Hindlimb muscle (tissue), 1 donor: ENCODE data around the gene RAB11FIP3. TPM values are rescaled to one million over a fixed set of nuclear protein-coding genes. Genes with fewer than 3 reads are reported as not detected.

Source experiments
- DNase-seq: peaks from one replicate; pipeline ENCODE4 v3.0.0-alpha.2; 2013
- polyA plus RNA-seq: library from polyadenylated mRNA; unstranded; fragments of 120-200 nt; gene quantifications from one replicate; pipeline ENCODE4 v1.2.1, GENCODE V29; 2013; ENCODE audit not compliant: insufficient read length

RAB11FIP3 gene
- polyA plus RNA-seq, 1 donor, result 30.0 TPM

DNA sequence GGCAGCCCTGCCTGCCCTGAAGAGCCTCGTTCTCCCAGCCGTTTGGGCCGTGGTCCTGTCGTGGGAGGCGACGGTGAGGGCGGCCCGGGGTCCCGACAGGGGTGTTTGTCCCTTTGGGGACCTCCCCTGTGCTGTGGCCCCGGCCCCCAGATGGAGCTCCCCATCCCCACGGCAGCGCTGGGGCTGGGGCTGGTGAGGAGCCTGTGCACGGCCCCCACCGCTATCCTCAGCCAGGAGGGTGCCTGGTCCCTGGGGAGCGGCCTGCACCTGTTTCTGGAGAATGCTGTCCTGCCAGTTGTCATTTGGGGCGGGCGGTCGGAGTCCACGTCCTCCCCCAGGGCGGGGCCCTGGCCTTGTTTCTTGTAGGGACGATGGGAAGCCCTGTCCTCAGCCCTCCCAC, 108.7 kb downstream of the RAB11FIP3 start:
- no peak for DNase-seq

DNA sequence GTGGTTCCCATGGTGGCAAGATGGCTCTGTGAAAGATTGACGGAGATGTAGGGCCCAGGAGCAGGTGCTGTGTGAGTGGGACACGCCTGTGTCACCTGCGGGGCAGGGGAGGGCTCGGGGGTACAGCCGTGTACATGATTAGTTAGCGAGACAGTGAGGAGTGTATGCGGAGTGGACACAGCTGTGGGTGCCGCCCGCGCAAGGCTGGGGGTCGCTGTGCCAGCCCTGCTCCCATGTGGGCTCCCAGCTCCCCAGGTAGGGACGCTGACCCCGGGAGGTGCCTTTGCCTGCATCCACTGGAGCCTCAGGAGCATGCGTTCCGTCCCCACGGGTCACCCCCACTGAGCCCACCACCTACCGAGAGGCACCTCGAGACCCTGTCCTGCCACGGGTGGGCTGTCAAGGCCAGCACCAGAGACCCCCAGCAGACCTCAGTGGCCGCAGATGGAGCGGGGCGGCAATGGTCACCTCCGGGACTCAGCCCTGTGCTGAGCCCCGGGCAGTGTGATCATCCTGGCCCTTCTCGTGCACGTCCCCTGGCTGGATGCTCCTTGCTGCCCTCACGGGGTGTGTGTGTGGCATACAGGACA, 109.5 kb downstream of the RAB11FIP3 start:
- no peak for DNase-seq

DNA sequence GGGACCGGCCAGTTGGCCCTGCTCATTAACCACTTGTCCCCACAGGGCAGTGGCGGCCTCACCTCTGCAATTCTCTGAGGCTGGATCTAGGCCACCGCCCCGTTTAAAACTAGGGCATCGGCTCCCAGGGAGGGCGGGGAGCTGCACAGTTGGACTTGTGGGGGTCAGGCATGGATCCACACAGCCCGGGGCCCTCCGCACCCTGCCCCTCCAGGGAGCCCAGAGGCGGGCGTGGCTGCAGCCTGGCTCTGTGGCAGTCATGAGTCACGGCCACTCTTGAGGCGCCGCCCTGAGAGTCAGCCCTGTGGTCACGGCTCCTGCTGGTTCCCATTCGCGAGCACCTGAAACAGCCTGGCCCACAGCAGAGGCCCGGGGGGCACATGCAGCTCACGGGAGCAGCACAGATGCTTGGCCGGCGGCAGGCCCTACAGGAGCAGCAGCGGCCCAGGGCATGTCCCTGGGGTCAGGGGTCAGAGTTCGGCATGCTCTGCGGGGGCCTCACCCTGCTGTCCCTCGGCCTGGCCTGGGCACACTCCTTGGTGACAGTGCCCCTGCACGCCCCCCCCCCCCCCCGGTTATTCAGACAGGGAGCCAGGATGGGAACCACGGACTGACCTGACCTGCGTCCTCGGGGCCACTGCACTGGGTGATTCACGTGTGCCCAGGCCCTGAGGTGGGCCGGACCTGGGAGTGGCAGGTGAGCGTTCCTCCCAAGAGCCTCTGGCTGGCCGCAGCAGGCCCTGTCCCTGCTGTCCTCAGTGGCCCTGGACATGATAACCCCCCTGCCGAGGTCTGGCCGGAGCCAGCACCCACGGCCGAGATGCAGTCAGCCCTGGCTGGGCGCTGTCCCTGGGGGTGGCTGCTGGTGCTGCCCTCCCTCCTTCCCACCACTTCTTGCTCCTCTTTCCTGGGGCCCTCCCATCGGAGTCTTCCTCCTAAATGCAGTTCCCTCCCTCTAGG, 110.3 kb downstream of the RAB11FIP3 start:
- DNase-seq, result no peak

DNA sequence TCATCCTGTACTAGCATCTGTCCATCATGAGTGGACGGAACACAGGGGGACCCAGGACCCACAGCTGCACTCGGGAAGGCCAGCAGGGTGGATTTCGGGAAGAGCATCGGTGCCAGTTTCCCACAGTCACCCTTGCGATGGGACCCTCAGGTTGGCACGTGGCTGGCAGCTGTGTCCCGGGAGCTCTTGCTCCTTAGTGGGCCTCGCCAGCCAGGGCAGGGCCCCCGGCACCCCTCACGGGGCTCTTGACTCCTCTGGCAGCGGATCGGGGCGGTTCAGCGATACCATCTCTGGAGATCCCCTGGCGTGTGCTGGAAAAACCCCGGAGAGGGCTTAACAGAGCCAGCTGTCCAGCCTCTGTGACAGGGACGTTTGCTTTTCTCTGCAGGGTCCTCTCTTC, 111.3 kb downstream of the RAB11FIP3 start:
- no peak for DNase-seq

DNA sequence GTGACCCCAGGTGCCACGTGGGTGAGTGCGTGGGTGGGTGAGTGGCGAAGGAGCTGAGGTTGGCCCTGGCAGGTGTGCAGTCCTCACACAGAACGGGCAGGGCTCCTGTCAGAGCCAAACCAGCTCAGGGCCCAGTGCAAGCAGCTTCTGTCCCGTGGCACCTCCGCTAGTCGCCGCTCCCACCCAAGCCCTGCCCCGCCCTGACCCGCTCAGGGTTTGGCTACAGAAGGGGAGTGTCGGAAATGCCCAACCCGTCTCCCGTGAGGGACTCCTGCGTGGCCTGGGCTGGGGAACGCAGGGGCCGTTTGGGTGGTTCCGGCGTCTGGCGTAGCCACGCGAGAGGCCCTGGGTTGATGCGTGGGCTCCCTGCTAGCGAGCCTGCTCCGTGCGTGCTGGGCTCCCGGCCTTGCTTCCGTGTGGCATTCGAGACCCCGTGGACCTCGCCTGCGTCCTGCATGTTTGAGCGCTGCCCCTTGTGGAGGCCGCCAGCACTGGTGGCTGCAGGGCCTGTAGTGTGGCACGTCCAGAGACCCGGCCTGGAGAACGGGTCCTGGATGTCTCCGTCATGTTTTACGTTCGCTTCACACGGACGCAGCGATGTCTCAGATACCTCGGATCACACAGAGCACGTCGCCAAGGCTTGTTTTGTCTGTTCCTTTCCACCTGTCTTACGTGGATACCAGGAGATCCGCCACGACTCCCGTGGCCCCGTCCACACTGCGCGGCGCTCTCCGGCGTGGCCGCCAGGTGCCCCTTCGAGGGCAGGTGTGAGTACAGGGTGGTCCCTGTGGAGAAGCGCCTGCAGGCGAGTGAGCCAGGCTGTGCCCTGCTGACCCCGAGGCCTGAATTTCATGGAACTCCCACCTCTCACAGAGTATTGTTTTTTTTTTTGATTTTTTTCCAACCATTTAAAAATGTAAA, 112.2 kb downstream of the RAB11FIP3 start:
- no peak for DNase-seq

DNA sequence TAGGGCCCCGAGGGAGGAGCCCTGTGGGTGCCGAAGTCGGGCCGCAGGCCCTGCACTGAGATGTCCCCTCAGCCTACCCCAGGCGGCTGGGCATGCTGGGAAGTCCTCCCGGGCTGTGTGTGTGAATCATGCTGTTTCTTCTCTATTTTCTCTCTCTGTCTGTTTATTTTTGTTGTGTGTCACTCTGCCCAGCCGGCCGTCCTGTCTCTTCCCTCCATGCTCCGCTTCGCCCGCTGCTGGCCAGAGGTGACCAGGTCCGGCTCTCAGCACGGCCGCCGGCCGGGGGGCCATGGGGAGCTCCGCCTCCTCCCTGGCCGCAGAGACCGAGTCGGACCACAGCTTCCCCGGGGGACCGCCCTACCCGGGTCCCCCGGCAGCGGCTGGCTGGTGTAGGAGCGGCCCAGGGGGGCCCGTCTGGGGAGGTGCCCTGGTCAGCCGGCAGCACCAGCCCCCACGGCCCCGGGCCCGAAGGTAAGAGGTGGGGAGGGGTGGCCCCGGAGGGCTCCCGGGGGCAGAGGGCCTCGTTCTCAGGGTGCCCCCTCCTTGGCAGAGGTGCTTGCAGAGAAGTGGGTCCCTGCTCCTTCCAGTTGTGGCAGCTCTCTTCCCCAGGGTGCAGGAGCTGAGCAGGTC, 114.6 kb downstream of the RAB11FIP3 start:
- no peak for DNase-seq

DNA sequence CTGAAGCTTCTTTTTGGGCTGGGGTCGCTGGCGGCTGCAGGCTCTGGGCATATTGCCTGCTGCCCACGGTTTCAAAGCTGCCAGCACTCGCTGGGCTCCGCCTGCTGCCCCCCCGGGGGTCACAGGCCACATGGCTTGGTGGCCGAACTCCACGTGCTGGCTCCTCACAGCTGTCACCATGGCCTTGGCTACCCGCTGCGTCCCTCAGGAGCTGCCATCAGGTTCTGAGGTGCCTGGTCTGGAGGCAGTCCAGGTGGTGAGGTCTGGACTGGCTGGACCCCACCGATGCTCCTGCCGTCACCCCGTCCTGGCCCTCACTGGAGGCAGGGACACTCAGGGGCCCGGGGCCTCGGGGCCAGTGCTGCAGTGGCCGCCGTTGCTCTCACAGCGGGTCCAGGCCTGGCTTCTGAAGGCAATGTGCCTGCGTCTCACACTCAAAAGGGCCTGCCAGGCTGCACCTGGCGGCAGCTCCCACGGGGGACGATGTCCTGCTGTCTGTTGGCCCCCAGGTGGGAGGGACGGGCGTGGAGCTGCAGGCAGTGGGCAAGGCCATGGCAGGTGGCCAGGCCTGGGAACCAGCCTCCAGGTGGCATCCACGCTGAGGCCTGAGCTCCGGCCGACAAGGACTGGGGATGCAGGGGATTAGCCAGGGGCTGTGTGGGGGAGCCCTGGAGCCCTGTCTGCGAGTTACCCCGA, 115.3 kb downstream of the RAB11FIP3 start:
- DNase-seq, result no peak

DNA sequence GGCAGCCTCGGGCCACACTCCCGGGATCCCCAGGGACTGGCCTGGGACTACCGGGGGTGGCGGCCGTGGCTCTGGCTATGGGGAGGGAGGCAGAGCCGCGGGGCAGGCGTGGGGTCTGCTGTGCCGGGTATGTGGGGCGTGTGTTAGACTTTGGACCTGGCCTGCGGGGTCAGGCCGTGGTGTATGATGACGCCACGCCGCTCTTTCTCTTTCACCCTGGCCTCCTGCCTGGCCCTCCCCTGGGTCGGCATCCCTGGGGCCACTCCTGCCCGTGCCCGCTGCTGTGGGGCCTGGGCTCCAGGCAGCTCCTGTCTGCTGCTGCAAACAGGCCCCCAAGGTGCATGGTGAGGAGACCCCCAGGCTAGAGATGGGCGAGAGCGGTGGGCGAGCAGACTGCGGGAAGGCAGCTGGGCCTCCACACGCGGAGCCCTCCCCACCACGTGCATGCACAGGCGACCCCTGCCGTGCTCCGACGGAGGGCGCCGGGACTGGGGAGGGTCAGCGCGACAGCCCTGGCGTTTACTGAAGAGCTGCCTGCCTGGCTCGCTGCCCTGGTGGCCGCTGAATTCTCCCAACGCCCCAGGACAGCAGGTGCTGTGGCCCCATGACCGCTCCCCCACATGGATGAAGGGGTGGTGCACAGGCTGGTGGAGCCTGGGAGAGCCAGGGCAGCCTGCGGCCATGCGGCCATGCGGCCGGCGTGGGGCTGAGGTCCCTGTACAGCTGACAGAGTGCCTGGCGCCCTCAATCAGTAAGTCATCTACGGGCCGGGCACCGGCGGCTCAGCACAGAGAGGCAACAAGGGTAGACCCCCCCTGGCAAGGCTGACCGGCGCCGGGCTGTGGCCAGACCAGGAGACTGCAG, 118.1 kb downstream of the RAB11FIP3 start:
- DNase-seq, result no peak

DNA sequence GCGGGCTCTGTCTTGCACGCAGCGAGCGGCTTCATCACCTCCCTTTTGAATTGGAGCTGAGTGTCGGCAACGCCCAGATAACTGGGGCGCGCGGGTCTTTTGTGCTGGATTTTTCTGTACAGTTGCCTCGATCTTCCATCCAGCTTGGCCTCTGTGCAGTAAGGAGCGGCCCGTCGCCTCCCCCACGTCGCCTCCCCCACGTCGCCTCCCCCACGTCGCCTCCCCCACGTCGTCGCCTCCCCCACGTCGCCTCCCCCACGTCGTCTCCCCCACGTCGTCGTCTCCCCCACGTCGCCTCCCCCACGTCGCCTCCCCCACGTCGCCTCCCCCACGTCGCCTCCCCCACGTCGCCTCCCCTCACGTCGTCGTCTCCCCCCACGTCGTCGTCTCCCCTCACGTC, 119.1 kb downstream of the RAB11FIP3 start:
- DNase-seq, result no peak

DNA sequence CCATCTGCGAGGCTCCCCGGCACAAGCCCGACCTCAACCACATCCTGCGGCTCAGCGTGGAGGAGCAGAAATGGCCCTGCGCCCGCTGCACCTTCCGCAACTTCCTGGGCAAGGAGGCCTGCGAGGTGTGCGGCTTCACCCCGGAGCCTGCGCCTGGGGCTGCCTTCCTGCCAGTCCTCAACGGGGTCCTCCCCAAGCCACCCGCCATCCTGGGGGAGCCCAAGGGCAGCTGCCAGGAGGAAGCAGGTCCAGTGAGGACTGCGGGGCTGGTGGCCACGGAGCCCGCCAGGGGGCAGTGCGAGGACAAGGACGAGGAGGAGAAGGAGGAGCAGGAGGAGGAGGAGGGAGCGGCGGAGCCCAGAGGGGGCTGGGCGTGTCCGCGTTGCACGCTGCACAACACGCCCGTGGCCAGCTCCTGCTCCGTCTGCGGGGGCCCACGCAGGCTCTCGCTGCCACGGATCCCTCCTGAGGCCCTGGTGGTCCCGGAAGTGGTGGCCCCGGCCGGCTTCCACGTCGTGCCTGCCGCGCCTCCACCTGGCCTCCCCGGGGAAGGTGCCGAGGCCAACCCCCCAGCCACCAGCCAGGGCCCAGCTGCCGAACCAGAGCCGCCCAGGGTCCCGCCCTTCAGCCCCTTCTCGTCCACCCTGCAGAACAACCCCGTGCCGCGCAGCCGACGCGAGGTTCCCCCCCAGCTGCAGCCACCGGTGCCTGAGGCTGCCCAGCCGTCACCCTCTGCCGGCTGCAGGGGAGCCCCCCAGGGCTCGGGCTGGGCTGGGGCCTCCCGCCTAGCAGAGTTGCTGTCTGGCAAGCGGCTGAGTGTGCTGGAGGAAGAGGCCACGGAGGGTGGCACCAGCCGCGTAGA, 121.7 kb downstream of the RAB11FIP3 start:
- DNase-seq, result peak; percentile 64

DNA sequence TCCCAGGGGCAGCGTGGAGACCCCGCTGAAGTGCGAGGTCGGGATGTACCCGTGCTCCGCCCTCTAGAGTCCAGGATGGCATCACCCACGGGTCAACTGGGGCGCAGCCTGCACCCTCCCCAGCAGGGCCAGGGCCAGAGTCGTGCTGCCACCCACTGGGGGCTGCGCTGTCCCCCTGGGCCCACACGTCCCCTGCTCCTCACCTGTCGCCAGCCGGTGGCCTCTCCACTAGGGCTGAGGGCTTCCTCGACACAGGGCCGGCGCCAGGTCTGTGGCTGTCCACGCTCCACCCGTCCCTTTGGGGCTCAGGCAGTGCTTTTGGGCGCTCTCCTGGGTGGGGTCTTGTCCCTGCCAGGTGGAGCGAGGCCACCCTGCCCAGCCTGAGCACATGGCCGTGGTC, 123.1 kb downstream of the RAB11FIP3 start:
- DNase-seq, result no peak

DNA sequence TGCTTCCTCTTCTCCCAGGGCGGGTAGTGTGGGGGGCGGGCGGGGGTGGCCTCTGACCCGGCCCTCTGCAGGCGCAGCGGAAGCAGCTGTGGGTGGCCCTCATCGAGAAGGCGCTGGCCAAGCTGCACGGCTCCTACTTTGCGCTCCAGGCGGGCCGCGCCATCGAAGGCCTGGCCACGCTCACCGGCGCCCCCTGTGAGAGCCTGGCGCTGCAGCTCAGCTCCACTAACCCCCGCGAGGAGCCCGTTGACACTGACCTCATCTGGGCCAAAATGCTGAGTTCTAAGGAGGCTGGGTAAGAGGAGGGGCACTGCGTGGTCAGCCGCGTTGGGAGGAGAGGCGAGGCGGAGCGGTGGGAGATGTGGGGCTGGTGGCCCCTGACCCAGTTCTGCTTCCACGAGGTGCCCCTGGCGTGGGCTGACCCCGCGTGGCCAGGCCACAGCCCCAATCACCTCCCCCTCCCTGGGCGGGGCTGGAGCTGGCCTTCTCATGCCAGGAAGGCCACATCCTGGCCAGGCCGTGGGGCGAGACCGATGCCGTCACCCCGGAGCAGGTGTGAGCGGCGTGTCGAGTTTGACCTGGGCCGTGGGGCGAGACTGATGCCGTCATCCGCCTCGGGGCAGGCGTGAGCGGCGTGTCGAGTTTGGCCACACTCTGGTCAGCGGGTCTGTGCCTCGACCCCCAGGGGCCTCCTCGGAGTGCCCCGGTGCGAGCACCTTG, 124.3 kb downstream of the RAB11FIP3 start:
- DNase-seq, result no peak

DNA sequence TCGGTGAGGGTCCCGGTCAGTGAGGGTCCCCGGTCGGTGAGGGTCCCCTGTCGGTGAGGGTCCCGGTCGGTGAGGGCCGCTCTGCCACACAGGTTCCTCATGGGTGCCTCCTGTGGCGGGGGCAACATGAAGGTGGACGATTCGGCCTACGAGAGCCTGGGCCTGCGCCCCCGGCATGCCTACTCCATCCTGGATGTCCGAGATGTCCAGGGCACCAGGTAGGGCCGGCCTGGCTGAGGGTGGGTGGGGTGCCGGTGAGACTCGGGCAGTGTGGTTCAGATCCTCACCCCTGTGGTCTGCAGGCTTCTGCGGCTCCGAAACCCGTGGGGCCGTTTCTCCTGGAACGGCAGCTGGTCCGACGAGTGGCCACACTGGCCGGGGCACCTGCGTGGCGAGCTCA, 125.8 kb downstream of the RAB11FIP3 start:
- no peak for DNase-seq

DNA sequence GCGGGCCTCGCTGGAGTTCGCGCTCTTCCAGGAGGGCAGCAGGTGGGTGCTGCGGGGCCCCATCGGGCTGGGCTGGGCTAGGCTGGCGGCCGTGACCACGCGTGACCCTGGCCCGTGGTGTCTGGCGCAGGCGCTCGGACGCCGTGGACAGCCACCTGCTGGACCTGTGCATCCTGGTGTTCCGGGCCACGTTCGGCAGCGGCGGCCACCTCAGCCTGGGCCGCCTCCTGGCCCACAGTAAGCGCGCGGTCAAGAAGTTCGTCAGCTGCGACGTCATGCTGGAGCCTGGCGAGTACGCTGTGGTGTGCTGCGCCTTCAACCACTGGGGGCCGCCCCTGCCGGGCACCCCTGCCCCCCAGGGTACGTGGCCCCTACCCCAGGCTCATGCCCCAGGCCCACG, 126.7 kb downstream of the RAB11FIP3 start:
- no peak for DNase-seq

DNA sequence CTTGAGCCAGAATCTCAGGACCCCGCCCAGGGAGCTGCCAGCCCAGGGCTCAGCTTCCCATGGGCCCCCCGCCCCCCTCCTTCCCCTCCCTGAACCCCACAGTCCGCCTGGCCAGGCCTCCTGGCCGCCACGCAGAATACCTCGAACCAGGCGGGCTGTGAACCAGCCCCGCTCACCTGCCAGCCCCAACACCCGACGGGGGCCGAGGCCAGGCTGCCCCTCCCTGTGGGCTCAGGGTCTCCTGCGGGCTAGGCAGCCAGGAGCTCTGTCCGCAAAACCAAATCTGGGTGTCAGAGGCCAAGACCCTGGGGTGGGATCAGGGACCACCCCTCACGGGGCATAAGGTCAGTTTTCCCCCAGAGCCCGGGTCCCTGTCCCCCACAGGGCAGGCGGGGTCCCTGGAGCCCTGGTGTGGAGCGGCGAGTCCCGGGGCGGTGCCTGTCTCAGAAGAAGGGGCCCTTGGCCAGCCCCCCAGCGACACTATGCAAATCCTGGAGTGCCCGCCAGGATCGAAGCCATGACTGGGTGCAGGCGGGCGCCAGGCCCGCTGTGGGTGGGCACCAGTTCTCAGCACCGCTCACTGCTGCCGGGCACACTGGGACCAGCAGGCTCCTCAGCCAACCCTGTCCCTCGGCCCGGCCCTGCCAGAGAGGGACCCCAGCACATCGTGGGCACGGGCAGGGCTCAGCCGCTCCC, 128.3 kb downstream of the RAB11FIP3 start:
- DNase-seq, result no peak

DNA sequence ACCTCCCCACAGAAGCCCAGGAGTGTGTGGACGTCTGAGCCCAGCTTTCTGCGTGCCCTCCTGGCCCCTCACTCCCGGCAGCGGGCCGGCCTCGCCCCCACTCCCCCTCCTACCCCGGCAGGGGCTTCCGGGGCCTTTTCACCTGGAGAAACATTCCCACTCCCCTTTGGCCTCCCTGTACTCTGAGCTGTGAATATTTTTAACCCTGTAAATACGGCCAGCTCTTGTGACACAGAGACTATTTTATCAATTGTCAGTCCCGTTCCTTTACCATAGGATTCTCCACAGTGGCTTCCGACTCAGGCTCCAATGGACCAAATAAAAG, 128.8 kb downstream of the RAB11FIP3 start:
- DNase-seq, result no peak

DNA sequence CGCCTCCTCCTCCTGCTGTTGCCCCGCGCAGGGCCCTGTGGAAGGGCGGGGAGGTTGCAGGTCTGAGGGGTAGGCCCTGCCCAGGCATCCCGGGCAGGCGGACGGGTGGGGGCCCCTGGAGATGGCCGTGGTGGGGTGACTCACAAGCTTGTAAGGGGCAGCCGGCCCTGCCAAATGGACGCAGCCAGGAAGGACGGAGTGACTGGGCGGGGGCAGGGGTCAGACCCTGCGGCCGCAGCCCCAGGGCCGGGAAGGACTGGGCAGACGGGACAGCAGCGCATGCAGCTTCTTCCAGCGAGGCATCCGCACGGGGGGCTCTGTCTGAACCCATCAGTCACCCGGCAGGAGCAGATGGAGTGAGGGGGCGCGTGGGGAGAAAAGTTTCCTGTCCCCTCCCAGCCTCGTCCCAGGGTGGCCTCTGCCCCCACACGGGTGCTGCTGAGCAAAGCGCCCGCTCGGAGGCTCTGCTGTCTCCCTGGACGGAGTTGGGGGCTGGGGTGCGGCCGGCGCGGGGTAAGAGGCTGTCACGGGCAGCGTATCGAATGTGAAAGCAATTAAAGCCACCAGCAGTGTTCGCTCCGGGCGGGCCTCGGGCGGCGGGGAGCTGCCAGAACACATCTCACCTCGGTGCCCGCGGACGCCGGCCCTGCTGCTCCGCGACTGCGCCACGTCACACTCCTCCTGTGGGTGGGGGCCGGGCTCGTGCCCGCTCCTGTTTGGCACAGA, 129.4 kb downstream of the RAB11FIP3 start:
- DNase-seq, result no peak
